GM12874 (cell line): ENCODE measurements around the gene FNDC8.

Experiments
- CTCF ChIP-seq: IDR thresholded peaks from 2 replicates; pipeline ENCODE4 v1.5.1; 2011; ENCODE audit warnings: low read depth, mild to moderate bottlenecking, control low read depth, low read length, moderate library complexity; ENCODE audit not compliant: insufficient read depth

Gene FNDC8

GRCh38 chr17:35149941-35150340, 28.5 kb downstream of the FNDC8 start:
- TF ChIP-seq CTCF: no peak

GRCh38 chr17:35152421-35153140, 31.2 kb downstream of the FNDC8 start:
- TF ChIP-seq CTCF: no peak

- no peak for TF ChIP-seq CTCF
Measured at GRCh38 chr17:35154196-35155165, 33.1 kb downstream of the FNDC8 start.

GRCh38 chr17:35155246-35155645, 33.8 kb downstream of the FNDC8 start:
- no peak for TF ChIP-seq CTCF

- no peak for TF ChIP-seq CTCF
Measured at GRCh38 chr17:35159940-35160339, 38.5 kb downstream of the FNDC8 start.

GRCh38 chr17:35160354-35161201, 39.2 kb downstream of the FNDC8 start:
- no peak for TF ChIP-seq CTCF
